Measurements from ENCODE around the gene ABHD17C.
"Not testable (repeated sequence)": the region's sequence is repeated elsewhere in the genome, so short reads cannot be mapped to it uniquely, and the experiment has no call there.

The ABHD17C gene

DNA sequence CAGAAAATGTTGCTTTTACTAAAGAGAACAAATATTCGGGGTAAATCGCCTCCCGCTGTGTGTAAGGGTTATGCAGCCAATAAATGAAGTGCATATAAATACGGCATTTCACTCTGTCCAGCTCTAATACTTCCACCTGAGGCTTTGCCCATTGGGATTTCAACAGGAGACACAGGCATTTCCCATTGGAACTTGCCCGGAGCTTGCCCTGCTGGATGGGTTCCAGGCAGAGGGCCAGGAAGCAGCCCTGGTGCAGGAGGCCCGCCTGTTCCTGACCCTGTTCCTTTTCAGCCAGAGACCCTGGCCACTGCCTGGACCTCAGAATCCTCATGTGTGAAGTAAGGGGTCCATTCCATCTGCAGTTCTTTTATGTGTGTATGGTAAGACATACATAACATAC, 66.6 kb downstream of the ABHD17C start:
- no peak for DNase-seq (ENCODE audit: extremely low read depth in 1 of 2, low read depth in 1 of 2)

DNA sequence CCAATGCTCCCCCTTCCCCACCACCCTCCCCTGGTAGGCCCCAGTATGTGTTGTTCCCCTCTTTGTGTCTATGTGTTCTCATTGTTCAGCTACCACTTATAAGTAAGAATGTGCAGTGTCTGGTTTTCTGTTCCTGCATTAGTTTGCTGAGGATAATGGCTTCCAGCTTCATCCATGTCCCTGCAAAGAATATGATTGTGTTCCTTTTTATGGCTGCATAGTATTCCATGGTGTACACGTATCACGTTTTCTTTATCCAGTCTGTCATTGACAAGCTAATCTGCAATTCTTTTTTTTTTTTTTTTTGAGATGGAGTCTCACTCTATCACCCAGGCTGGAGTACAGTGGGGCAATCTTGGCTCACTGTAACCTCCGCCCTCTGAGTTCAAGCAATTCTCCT, 68.1 kb downstream of the ABHD17C start:
- DNase-seq (ENCODE audit: extremely low read depth in 1 of 2, low read depth in 1 of 2): not testable (repeated sequence)

DNA sequence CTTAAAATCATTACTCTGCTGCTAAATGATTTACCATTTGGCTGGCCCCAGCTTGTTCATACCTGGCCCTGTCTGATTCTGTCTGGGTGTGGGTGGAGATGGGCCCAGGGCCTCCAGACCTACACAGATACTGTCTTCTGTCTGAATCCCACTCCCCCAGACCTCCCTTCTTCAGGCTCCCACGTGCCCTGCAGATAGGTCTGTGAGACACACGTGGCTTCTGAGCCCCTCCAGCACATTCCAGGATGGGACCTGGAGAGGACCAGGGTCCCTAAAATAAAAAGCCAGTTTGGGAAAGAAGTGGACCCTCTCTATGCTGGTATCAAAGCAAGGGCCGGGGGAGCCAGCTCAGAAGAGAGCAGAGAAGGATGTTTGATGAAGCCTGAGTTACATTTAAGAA, 69.4 kb downstream of the ABHD17C start:
- DNase-seq (ENCODE audit: extremely low read depth in 1 of 2, low read depth in 1 of 2): no peak

DNA sequence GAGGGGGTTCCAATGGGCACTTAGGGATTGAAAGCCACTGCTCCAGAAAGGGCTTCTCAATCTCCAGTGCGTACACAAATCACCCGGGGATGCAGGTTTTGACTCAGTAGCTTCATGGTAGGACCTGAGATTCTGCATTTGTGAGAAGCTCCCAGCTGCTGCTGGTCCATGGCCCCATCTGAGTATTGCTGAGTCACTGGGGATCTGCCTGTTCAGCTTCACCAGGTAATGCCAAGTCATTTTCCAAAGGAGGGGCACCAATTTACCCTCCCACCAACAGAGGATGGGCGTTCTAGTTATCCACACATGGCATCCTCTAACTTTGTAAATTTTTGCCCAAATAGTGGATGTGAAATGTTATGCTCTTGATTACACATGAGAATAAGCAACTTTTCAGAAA, 71.2 kb downstream of the ABHD17C start:
- no peak for DNase-seq (ENCODE audit: extremely low read depth in 1 of 2, low read depth in 1 of 2)

DNA sequence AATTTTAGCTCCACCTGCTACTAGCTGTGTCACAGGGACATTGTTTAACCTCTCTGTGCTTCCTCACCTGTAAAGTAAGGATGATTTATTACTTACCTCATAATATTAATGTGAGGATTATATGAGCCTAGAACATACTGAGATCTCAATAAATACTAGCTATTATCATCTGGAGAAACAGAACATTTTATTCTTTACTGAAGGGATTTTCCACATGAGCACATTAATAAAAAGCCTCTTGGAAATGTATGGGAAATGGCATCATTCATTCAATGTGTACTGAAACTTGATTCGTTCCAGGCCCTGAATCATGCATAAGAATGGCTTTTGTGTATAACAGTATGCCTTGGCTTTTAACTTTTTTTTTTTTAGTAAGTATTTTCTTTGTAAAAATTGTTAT, 73.0 kb downstream of the ABHD17C start:
- no peak for DNase-seq (ENCODE audit: extremely low read depth in 1 of 2, low read depth in 1 of 2)

DNA sequence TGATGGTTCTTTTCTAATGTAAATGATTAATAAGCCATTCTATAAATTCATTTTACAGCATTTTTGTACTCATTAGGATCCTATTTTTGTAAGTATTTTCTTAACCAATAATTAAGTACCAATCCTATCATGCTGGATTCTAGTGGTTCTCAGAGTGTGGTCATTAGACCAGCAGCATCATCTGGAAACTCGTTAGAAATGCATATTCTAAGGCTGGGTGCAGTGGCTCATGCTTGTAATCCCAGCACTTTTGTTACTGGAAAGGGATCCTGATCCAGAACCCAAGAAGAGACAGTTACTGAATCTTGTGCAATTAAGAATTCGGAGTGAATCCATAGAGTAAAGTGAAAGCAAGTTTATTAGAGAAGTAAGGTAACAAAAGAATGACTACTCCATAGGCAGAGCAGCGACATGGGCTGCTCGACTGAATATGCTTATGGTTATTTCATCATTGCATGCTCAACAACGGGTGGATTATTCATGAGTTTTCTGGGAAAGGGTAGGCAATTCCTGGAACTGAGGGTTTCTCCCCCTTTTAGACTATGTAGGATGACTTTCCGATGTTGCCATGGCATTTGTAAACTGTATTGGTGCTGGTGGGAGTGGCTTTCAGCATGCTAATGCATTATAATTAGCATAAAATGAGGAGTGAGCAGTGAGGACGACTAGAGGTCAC, 74.2 kb downstream of the ABHD17C start:
- no peak for DNase-seq (ENCODE audit: extremely low read depth in 1 of 2, low read depth in 1 of 2)

DNA sequence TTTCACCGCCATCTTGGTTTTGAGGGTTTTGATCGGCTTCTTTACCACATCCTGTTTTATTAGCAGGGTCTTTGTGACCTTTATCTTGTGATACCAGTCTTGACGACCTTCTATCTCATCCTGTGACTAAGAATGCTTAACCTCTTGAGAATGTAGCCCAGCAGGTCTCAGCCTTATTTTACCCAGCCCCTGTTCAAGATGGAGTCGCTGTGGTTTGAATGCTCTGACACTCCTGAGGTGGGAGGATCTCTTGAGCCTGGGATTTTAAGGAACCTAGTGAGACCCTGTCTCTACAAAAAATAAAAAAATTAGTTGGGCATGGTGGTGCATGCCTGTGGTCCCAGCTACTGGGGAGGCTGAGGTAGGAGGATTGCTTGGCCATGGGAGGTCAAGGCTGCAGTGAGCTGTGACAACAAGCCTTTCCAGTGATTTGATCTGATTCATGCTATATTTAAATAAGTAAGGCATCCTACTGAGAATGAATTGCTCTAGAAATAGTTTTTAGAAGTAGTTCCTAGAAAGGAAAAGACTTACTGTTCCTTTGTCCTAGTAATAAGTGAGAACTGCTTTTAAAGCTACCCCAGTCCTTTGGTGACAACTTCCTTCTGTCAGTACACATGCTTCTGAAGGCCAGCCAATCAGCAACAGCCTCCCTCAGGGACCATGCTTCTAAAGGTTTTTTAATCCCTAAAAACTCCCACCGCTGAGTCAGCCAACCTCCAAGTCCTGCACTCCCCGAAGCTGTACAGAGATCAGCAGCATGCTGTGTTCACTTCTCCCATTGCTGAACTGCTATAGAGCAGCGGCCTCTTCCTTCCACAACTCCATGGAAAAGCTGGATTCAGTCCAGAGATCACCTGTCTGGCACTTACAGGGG, 75.0 kb downstream of the ABHD17C start:
- DNase-seq (ENCODE audit: extremely low read depth in 1 of 2, low read depth in 1 of 2): no peak

DNA sequence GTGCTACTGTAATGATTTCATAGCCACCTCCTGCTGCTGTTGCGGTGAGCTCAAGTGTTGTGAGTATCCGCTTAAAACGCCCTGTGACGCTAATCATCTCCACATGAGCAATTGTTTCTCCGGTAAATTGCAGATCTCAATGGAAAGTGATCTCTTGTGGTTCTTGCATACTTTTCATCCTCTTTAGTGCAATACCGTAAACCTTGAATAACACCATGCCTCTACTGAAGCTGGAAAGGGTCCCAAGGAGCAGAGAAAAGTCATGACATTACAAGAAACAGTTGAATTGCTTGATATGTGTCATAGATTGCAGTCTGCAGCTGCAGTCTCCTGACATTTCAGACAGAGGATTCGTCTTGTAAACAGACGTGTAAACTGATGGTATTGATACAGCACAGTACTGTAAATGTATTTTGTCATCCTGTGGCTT, 78.0 kb downstream of the ABHD17C start:
- DNase-seq (ENCODE audit: extremely low read depth in 1 of 2, low read depth in 1 of 2): no peak

DNA sequence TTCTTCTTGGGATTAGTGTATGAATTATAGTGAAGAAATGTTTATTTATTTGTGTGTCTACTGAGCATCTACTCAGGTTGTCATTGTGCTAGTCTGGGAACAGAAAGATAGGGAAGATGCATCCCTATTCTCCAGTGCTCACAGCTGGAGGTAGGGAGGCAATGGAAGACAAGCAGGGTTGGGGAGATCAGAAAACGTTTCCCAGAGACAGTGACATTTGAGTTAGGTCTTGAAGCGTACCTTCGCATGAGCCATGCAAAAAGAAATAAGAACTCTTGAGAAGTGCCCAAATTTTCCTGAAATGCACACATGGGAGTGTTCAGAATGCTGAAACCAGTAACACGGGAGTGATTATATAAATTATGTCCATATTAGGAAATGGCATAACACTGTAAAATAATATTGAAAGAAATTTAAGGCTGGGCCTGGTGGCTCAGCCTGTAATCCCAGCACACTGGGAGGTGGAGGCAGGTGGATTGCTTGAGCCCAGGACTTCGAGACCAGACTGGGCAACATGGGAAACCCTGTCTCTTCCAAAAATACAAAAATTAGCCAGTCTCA, 78.8 kb downstream of the ABHD17C start:
- DNase-seq (ENCODE audit: extremely low read depth in 1 of 2, low read depth in 1 of 2): no peak

DNA sequence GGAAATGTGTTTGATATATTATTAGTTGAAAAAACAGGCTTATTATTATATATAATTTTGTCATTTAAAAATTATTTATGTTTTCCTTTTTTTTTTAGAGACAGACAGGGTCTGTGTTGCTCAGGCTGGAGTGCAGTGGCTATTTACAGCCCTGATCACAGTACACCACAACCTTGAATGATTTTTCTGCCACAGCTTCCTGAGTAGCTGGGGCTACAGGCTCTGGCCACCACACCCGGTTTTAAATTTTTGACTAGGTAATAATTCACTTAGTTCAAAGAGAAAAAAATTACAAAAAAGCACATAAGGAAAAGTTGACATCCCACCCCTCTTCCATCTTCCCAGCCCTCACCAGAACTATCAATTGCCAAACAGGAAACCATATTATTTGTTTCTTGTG, 79.4 kb downstream of the ABHD17C start:
- DNase-seq (ENCODE audit: extremely low read depth in 1 of 2, low read depth in 1 of 2): no peak

DNA sequence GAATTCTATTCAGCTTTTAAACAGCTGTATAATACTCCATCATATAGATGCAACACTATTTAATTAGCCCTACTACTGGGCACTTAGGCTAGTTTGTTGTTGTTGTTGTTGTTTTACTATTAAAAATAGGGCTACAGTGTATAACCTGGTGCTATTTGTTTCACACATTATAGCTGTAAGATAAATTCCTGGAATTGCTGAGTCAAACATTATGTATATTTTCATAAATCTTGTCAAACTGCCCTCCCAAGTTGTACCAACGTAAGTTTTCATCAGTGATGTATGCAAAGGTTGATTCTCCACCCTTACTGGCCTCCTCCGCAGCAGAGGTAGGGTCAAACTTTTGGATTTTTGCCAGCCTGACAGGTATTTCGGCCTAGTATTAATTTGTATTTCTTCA, 80.2 kb downstream of the ABHD17C start:
- DNase-seq (ENCODE audit: extremely low read depth in 1 of 2, low read depth in 1 of 2): no peak

DNA sequence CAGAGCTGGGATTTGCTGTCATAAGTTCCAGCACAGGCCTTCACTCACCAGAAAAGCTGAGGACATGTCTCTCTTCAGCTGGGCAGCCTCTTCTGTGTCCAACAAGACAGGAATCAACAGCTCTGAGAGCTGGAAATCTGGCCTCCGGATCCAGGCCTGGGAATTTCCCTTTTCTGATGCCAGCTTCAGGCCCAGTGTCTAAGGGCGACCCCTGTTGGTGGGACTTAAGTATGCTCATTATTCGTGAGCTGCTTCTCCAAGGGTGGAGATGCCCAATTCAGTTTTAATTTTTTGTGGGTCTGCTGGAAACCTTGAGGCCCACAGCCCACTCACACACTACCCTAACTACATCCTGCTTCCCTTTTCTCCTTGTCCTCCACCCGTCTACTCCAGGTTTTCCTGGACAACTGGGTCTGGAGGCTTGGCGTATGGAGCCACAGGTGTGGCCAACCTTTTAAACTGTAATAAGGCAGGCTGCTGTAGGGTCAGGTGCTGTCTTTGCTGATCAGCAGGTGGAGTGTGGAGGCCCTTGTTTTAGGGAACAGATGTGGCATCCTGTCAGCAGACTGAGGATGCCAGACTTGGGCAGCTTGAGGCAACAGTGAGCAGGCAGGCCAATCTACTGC, 81.4 kb downstream of the ABHD17C start:
- peak; percentile 13 to 29 for DNase-seq (ENCODE audit: extremely low read depth in 1 of 2, low read depth in 1 of 2)

DNA sequence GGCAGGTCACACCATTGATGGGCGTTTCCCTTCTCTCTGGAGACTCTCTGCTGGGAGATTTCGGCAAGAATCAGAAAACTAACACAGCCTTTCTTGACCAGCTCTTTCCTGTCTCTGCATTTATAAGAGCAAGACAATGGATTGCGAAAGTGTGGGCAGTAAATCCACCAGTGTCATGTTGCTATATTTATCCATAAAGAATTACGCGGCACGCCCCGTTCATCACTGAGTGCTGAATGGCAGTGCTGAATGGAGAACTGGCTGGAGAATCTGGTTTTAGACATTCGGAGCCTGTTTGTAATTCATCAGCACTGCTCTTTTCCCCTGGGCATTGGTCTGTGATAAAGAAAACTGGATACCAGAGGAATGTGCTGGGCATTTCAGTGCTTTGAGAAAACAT, 82.0 kb downstream of the ABHD17C start:
- DNase-seq (ENCODE audit: extremely low read depth in 1 of 2, low read depth in 1 of 2): no peak

DNA sequence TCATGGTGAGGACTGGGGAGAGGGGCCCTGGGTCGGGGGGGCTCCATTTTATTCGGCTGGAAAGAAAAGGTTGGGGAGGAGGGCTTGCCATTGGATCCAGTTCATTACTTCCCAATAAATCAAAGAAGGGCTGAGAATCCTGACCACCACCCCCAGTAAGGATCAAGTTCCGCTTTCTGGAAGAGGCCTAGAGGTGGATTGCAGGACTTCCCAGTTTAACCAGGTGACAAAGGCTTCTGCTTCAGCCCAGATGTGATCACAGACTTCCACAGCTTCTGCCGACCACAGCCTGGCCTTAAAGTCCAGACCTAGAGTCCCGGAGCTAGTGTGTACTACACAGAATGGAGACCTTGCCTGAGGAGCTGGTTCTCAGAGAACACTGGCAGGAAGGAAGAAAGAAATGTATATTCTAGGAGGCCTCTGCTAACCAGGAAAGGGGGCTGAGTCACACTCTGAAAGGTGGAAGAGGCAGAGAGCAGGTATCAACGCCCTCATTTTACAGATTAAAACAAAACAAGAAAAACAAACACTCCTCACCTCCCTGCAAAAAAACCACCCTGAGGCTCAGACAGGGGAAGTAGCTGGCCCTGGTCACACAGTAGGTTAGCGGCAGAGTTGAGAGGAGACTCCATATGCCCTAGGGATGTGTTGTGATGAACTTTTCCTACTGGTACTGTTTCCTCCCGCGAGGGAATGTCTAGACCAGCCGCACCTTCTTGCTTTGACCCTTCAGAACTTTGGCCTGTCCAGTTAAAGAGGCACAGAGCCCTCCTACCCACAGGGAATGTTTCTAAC, 82.9 kb downstream of the ABHD17C start:
- DNase-seq (ENCODE audit: extremely low read depth in 1 of 2, low read depth in 1 of 2): no peak

DNA sequence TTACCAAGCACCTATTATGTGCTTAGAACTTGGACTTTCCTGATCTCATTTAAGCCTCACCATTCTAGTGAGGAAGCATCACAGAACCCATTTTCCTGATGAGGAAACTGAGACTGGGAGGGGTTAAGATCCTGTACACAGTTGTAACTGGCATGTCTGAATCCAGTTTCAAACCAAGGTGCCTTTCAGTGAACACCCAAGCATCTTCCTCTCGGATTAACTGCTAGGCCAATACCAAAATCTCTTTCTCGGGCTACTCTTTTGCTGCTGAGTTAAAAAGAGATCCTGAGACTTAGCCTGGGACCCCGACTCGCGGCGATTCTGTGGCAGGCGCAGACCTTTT, 83.5 kb downstream of the ABHD17C start:
- DNase-seq (ENCODE audit: extremely low read depth in 1 of 2, low read depth in 1 of 2): no peak

DNA sequence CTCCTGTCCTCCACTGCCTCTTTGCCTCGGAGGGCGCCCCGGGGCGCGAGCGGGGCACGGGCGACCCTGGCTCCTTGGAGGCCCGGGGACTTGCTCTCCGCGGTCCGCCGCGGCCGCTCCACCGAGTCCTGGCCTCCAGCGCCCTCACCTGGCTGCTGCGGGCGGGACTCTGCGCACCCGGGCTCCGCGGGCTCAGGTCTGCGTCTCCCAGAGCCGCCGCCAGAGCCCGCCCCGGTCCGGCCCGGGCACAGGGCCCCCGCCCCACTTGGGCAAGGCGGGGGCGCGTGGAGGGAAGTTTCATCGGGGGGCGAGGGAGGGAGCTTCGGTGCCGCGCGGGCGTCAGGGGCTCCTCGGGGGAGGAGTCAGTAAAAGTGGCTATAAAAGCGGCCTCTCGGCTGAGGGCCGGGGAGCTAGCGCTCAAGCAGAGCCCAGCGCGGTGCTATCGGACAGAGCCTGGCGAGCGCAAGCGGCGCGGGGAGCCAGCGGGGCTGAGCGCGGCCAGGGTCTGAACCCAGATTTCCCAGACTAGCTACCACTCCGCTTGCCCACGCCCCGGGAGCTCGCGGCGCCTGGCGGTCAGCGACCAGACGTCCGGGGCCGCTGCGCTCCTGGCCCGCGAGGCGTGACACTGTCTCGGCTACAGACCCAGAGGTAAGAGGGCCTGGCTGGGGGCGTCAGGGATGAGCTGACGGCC, 84.0 kb downstream of the ABHD17C start, which contains the start of gene CEMIP:
TSS of gene CEMIP (plus strand) at position 407 of the 694 bp plus-strand sequence. CDS start 94,510 bp downstream, outside the sequence.
- peak in 1 of 2 donors; percentile 26 for DNase-seq (ENCODE audit: extremely low read depth in 1 of 2, low read depth in 1 of 2)

DNA sequence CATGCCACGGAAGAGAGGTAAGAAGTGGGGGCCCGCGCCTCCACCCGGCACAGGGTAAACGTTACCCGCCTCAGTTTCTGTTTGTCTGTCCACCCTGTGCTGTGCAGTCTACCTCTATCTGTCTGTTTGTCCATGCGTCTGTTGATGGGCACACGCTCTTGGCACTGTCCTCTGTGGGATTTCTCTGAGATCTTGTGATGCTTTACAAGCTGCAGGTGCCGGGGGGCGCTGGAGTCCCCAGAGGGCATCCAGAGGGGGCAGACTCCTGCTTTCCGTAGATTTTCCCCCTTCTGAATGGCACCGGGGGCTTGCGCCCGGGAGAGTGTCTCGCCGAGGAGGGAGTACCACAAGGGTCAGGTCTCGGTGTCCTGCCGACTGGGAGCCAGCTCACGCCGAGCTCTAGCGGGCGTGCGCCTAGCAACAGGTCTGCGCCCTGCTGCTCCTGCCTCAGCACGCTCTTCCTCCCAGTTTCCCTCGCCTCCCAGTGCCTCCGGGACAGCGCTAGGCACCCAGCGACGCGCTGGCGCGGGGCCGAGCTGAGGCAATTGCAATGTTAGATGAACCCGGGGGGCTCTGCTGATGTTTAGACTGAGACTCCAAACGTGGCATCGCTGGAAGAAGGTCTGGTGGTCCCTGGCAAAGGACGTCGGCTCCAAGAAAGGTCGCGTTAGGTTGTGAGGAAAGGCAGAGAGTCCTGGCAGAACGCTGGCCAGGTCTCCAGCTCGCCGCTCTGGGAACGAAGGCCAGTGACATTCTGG, 84.7 kb downstream of the ABHD17C start:
- DNase-seq (ENCODE audit: extremely low read depth in 1 of 2, low read depth in 1 of 2): no peak

DNA sequence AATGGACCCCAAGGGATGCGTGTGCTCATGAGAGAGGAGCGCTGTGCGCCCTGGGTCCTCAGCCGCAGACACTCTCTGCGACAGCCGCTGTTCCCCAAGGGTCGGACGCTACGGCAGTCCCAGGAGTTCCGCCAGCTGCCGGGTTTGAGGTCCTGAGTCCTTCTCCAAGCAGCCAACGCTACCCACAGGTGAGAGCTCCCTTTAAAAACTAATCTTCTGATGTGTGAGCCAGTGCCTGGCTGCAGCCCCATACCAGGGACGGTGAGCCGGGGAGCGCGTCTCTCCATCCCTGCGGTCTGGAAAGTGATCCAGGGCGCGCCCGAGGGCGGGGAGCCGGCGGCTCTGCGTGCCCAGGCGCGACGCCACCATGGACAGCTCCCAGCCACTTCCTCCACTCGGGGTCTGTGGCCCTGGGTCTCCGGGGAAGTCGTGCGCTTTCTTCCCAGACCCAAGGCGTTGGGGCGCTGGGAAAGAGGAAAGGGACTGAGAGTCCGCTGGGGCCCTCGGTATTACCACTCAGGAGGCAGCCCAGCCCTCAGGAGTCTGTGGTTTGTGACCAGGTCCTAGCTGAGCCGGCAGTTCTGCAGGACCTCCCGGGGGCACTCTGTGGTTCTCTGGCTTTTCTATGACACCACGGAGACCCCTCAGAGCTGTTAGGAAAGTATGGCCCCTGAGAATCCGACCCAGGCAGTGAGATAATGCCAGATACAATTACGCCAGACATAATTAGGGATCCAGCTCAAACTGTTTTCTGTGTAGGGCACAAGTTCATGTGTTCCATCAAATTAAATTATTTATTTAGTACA, 85.5 kb downstream of the ABHD17C start:
- no peak for DNase-seq (ENCODE audit: extremely low read depth in 1 of 2, low read depth in 1 of 2)

DNA sequence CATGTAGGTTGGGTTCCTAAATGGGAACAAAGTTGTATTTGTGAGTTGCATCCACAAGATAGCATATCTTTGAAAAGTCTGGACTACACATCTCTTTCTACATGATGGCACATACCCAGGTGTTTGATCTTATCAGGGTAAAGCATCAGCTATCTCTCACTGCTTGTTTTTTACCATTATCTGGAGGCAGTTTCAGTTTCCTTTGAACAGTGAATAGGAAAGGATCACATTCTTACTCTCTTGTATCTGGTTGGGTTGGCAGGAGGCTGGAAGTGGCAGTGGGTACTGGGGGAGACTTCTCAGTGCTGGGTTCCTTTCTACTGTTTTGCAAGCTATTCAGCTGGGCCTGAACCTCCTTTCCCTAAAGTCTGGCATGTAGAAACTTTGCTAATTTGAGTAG, 88.2 kb downstream of the ABHD17C start:
- DNase-seq (ENCODE audit: extremely low read depth in 1 of 2, low read depth in 1 of 2): no peak
